GM12865 (cell line): Measurements from ENCODE around the gene ACBD4.

Experiments
- DNase-seq: peaks from one replicate; pipeline ENCODE4 v3.0.0; 2010; ENCODE audit warnings: low read depth
- H3K4me3 ChIP-seq: 2 replicates; pipeline ENCODE4 v1.5.1; 2011; ENCODE audit warnings: mild to moderate bottlenecking, low read depth, low read length, control low read depth
- TF ChIP-seq, protein P1 (sequence below): IDR thresholded peaks from 2 replicates; pipeline ENCODE4 v1.5.1; 2011; ENCODE audit warnings: low read length, control low read depth, low read depth, inconsistent platforms; ENCODE audit not compliant: insufficient read depth; ENCODE audit errors: missing control alignments

ACBD4 gene

DNA sequence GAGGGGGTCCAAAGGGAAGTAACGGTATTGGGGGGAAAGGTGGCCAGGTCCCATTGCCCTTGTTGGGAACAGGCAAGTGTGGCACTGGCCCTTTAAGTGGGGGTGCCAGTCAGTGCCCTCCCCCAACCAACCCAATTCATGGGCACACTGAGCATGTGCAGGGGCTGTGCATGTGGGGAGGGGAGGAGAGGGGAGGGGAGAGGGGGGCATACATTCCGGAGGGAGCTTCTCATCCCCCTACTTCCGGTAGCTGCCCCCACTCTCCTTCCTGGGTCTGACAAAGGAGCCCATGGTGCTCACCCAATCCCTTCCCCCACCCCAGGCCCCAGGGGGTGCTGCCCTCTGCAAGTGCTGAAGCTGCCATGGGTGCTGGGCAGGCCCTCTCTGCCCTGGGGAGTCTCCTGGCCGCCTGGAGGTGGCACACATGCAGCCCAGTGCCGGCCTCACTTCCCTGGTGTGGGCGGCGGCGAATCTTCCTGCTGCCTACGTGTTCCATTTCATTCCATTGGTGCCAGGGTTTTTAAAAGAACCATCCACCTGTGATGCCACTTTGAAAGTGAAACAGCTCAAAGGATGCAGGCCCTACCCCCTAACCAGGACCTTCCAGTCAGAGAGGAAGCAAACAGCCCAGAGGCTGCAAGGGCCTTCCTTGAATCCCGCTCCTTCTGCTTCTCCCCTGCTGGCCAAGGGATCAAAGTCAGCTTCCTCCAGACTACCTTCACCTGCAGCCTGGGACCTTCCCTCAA, 37.2 kb downstream of the ACBD4 start:
- peak; percentile 57 for DNase-seq
- TF ChIP-seq, protein P1, sequence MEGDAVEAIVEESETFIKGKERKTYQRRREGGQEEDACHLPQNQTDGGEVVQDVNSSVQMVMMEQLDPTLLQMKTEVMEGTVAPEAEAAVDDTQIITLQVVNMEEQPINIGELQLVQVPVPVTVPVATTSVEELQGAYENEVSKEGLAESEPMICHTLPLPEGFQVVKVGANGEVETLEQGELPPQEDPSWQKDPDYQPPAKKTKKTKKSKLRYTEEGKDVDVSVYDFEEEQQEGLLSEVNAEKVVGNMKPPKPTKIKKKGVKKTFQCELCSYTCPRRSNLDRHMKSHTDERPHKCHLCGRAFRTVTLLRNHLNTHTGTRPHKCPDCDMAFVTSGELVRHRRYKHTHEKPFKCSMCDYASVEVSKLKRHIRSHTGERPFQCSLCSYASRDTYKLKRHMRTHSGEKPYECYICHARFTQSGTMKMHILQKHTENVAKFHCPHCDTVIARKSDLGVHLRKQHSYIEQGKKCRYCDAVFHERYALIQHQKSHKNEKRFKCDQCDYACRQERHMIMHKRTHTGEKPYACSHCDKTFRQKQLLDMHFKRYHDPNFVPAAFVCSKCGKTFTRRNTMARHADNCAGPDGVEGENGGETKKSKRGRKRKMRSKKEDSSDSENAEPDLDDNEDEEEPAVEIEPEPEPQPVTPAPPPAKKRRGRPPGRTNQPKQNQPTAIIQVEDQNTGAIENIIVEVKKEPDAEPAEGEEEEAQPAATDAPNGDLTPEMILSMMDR, result no peak
- peak overlapping the region; percentile 5 for H3K4me3 ChIP-seq

DNA sequence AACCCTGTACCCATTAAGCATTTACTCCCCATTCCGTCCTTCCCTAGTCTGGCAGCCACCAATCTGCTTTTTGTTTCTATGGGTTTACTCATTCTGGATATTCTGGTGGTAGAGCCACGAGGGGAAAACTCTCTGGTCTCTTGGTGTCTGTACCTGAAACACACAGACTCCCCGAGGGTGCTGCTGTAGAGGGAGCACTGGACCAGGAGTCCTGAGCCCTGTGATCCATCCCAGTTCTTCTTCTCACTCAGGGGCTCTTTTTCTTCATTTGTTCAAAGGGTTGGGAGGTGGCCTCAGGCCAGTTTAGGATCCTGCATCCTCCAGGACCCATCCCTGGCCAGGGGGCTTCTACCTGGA, 40.2 kb downstream of the ACBD4 start:
- no peak for DNase-seq
- TF ChIP-seq, protein P1, result no peak
- H3K4me3 ChIP-seq, result no peak overlapping the region

DNA sequence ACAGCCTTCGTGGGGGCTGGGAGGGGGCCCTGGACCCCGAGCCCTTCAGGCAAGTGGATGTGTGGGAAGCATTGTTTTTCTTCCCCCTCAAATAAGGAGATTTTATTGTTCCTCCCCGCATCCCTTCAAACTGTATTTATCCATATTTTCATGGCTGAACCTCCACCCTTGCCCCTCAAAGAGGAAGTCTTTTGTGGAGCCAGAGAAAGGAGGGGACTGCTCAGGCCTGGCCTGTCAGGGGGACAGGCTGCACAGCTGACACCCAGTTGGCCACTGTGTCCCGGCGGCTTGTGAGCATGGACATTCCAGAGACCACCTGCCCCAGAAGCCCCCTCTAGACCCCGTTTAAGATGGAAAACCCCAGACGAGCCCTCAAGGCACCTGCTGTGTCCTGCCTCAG, 42.1 kb downstream of the ACBD4 start:
- no peak overlapping the region for H3K4me3 ChIP-seq
- TF ChIP-seq, protein P1, result no peak
- no peak for DNase-seq

DNA sequence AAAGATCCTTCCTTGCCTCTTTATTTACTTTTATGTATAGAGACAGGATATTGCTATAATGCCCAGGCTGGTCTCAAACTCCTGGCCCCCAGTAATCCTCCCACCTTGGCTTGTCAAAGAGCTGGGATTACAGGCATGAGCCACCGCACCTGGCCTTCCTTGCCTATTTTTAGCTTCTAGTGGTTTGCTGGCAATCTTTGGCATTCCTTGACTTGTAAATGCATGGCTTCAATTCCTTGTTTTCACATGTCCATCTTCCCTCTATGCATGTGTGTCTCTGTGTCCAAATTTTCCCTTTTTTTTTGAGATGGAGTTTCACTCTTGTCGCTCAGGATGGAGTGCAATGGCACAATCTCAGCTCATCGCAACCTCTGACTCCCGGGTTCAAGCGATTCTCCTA, 48.7 kb downstream of the ACBD4 start:
- TF ChIP-seq, protein P1, result no peak
- H3K4me3 ChIP-seq, result no peak overlapping the region
- DNase-seq, result no peak

DNA sequence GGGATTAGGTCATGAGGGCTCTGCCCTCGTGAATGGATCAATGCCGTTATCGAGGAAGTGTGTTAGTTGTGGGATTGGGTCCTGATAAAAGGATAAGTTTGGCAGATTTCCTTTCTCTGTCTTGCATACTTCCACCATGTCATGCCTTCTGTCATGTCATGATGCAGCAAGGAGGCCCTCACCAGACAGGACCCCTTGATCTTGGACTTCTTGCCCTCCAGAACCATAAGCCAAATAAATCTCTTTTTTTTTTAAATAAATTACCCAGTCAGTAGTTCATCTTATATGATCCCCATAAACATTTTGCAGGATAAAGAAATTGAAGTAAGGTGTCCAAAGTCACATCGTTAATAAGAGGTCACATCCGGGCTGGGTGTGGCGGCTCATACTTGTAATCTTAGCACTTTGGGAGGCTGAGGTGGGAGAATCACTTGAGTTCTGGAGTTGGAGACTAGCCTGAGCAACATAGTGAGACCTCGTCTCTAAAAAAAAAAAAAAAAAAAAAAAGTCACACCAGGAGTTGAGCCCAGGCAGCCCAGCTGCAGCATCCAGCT, 51.4 kb downstream of the ACBD4 start:
- TF ChIP-seq, protein P1, result no peak
- no peak for DNase-seq
- H3K4me3 ChIP-seq, result no peak overlapping the region

DNA sequence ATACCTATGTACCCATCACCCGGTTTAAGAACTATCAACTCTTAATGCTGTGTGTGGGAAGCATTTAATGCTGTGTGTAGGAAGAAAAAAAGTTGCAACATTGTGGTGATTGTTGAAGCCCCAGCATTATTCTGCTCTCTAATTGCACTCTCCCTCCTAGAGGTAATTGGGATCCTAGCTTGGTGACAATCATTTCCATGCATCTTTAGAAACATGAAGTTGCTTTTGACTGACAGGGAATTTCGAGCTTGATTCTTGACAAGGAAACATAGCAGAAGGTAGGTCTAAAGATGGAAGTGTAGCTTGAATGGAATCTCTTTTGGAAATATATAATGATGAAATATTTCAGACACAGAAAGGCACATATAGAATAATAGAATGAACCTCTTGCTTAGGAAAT, 53.5 kb downstream of the ACBD4 start:
- TF ChIP-seq, protein P1, result no peak
- H3K4me3 ChIP-seq, result no peak overlapping the region
- no peak for DNase-seq
